ENCODE results near the gene MYO16. TPM values are rescaled to one million over a fixed set of nuclear protein-coding genes. Genes with fewer than 3 reads are reported as not detected.

The MYO16 gene
- total and polyA plus RNA-seq, 2 experiments from 2014 or later: 0.13 to 0.23 TPM

DNA sequence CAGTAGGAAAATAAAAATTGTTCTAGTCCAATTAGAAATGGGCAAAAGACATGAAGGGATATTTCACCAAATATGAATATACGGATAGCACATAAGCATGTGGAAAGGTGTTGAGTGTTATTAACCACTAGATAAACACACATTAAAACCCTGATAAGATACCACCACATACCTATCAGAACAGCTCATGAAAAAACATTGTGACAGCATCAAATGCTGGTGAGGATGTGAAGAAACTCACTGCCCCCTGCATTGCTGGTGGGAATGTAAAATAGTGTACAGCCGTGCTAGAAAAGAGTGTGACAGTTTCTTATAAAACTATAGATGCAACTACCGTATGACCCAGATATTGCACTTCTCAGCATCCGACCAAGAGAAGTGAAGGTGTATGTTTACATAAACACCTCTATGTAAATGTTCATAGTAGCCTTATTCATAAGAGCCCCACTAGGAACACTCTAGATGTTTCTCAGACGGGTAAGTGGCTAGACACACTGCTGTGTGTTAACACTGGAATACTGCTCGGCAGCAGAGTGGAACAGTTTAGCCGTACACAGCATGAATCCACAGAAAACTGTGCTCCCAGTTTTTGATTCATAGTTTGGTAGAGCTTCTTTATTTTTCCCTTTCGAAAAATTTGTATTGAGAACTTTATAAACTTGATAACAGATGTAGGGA, 321.1 kb downstream of the MYO16 start:
- no peak overlapping the region for H3K4me3 ChIP-seq
- H3K9me3 ChIP-seq (ENCODE audit: low read depth): no peaks in the 10 kb centered on the region
- no peaks in the 10 kb centered on the region for H3K79me2 ChIP-seq
- peaks cover 4% of the 10 kb centered on the region for H3K4me1 ChIP-seq (ENCODE audit: insufficient read depth)
- H3K36me3 ChIP-seq (replicated peaks; ENCODE audit: insufficient read depth, low read depth): no peaks in the 10 kb centered on the region
- no peaks in the 10 kb centered on the region for H4K20me1 ChIP-seq (ENCODE audit: insufficient read depth, poor library complexity, severe bottlenecking)
- H2AFZ ChIP-seq: no peak overlapping the region
- no peak overlapping the region for H3K4me2 ChIP-seq
- no peaks in the 10 kb centered on the region for H3K9me2 ChIP-seq (replicated peaks; ENCODE audit: insufficient read depth)
- DNase-seq (ENCODE audit: low spot score): no peak
- no peak overlapping the region for H3K27ac ChIP-seq
- TF ChIP-seq EZH2phosphoT487 (IDR thresholded peaks at IDR 0.05; ENCODE audit: low read depth, severe bottlenecking, unreplicated experiment) (no peak), EZH2 (IDR thresholded peaks at IDR 0.05; ENCODE audit: borderline replicate concordance) (no peak)
- TF ChIP-seq, protein P1, sequence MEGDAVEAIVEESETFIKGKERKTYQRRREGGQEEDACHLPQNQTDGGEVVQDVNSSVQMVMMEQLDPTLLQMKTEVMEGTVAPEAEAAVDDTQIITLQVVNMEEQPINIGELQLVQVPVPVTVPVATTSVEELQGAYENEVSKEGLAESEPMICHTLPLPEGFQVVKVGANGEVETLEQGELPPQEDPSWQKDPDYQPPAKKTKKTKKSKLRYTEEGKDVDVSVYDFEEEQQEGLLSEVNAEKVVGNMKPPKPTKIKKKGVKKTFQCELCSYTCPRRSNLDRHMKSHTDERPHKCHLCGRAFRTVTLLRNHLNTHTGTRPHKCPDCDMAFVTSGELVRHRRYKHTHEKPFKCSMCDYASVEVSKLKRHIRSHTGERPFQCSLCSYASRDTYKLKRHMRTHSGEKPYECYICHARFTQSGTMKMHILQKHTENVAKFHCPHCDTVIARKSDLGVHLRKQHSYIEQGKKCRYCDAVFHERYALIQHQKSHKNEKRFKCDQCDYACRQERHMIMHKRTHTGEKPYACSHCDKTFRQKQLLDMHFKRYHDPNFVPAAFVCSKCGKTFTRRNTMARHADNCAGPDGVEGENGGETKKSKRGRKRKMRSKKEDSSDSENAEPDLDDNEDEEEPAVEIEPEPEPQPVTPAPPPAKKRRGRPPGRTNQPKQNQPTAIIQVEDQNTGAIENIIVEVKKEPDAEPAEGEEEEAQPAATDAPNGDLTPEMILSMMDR (IDR thresholded peaks at IDR 0.05; ENCODE audit: poor library complexity): no peak
- 83% methylated on average over 8 of the region's 8 CpGs for WGBS (ENCODE audit: low lambda C conversion rate, missing lambda C conversion rate)
- H3K27me3 ChIP-seq: no peaks in the 10 kb centered on the region

DNA sequence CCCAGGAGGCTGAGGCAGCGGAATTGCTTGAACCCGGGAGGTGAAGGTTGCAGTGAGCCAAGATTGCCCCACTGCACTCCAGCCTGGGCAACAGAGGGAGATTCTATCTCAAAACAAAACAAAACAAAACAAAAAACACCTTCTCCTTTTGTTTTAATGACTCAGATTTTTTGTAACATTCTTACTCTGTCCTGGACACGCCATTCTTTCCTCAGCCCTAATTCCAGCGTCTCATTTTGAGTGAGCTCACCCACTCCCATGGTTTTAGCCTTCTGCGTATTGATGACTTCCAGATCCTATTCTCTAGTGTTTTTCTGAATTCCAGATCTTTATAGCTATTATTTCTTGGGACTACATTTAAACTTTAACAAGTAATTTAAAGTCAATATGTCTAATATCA, 326.3 kb downstream of the MYO16 start:
- DNase-seq (ENCODE audit: low spot score): no peak

GRCh38 chr13:108957369-108958012, 328.1 kb downstream of the MYO16 start:
- 67% methylated on average over 11 of the region's 11 CpGs for WGBS (ENCODE audit: low lambda C conversion rate, missing lambda C conversion rate)
- TF ChIP-seq EZH2 (IDR thresholded peaks at IDR 0.05; ENCODE audit: borderline replicate concordance): no peak
- TF ChIP-seq, protein P1 (IDR thresholded peaks at IDR 0.05; ENCODE audit: poor library complexity): no peak
- no peak for TF ChIP-seq EZH2phosphoT487 (IDR thresholded peaks at IDR 0.05; ENCODE audit: low read depth, severe bottlenecking, unreplicated experiment)
- Histone ChIP-seq H3K4me2 (no peak overlapping the region), H3K9me2 (replicated peaks; ENCODE audit: insufficient read depth) (no peaks in the 10 kb centered on the region), H3K27ac (no peak overlapping the region), H2AFZ (no peak overlapping the region), H3K4me3 (no peak overlapping the region), H3K36me3 (replicated peaks; ENCODE audit: insufficient read depth, low read depth) (no peaks in the 10 kb centered on the region), H3K9me3 (ENCODE audit: low read depth) (no peaks in the 10 kb centered on the region), H4K20me1 (ENCODE audit: insufficient read depth, poor library complexity, severe bottlenecking) (no peaks in the 10 kb centered on the region), H3K4me1 (ENCODE audit: insufficient read depth) (no peaks in the 10 kb centered on the region), H3K79me2 (no peaks in the 10 kb centered on the region), H3K27me3 (no peaks in the 10 kb centered on the region)
- peak; percentile 40 for DNase-seq (ENCODE audit: low spot score)

More for the DNA sequence above, 326.3 kb downstream of the MYO16 start:
- no peak overlapping the region for H2AFZ ChIP-seq
- H3K4me3 ChIP-seq: no peak overlapping the region
- H3K4me2 ChIP-seq: no peak overlapping the region
- 92% methylated on average over 5 of the region's 5 CpGs for WGBS (ENCODE audit: low lambda C conversion rate, missing lambda C conversion rate)
- no peak overlapping the region for H3K27ac ChIP-seq
- H3K36me3 ChIP-seq (replicated peaks; ENCODE audit: insufficient read depth, low read depth): no peaks in the 10 kb centered on the region
- H3K9me2 ChIP-seq (replicated peaks; ENCODE audit: insufficient read depth): no peaks in the 10 kb centered on the region
- no peaks in the 10 kb centered on the region for H3K27me3 ChIP-seq
- TF ChIP-seq EZH2phosphoT487 (IDR thresholded peaks at IDR 0.05; ENCODE audit: low read depth, severe bottlenecking, unreplicated experiment) (no peak), EZH2 (IDR thresholded peaks at IDR 0.05; ENCODE audit: borderline replicate concordance) (no peak)
- TF ChIP-seq, protein P1 (IDR thresholded peaks at IDR 0.05; ENCODE audit: poor library complexity): no peak
- H3K79me2 ChIP-seq: no peaks in the 10 kb centered on the region
- no peaks in the 10 kb centered on the region for H3K9me3 ChIP-seq (ENCODE audit: low read depth)
- H4K20me1 ChIP-seq (ENCODE audit: insufficient read depth, poor library complexity, severe bottlenecking): no peaks in the 10 kb centered on the region
- no peaks in the 10 kb centered on the region for H3K4me1 ChIP-seq (ENCODE audit: insufficient read depth)

Data from hepatocyte (in vitro differentiated cells).